Naive thymus-derived CD8-positive, alpha-beta T cell (primary cell): ENCODE data around the gene DCC. TPM values are rescaled to one million over a fixed set of nuclear protein-coding genes. Genes with fewer than 3 reads are reported as not detected.

Experiments
- ATAC-seq, 2 donors: fragments of 150-1000 bp; cut with Tn5 transposase in 1 of 2; sonication (Bioruptor Pico), chemical (Tn5 transposase) in 1 of 2; 1 replicate in 1 of 2; 2 replicates in 1 of 2; pipeline ENCODE4 v1.10.0; 2021; ENCODE audit warnings: mild to moderate bottlenecking in 2 of 2, moderate library complexity in 2 of 2
- POLR2A ChIA-PET: fragments of 350-600 bp; sonication (Branson Sonifier 250); formaldehyde crosslinking; loops from one replicate; lab custom pipeline; 2021; ENCODE audit warnings: antibody characterized with exemption; lab: Charles Lee
- DNase-seq, 10 donors: peaks; one replicate each; pipeline versions ENCODE4 v3.0.0 to v3.0.0-alpha.2; 2020 to 2022
- H3K27ac Mint-ChIP-seq, 10 donors: one replicate each; pipeline ENCODE4 v1.8.0; 2020 to 2022; ENCODE audit warnings: mild to moderate bottlenecking in 10 of 10, mixed read lengths in 10 of 10, moderate library complexity in 4 of 10, inconsistent platforms in 1 of 10
- H3K27me3 Mint-ChIP-seq, 5 donors: one replicate each; pipeline ENCODE4 v1.8.0; 2021 to 2022; ENCODE audit warnings: mixed read lengths in 5 of 5
- H3K36me3 Mint-ChIP-seq, 3 donors: one replicate each; pipeline ENCODE4 v1.8.0; 2020 to 2022; ENCODE audit warnings: mixed read lengths in 3 of 3, mild to moderate bottlenecking in 2 of 3, inconsistent platforms in 1 of 3
- H3K4me1 Mint-ChIP-seq, 4 donors: one replicate each; pipeline ENCODE4 v1.8.0; 2021 to 2022; ENCODE audit warnings: mixed read lengths in 4 of 4
- H3K4me3 Mint-ChIP-seq, 10 donors: one replicate each; pipeline ENCODE4 v1.8.0; 2020 to 2022; ENCODE audit warnings: mild to moderate bottlenecking in 10 of 10, mixed read lengths in 10 of 10, moderate library complexity in 6 of 10, inconsistent platforms in 1 of 10
- H3K9me3 Mint-ChIP-seq, 9 donors: one replicate each; pipeline ENCODE4 v1.8.0; 2020 to 2022; ENCODE audit warnings: mixed read lengths in 9 of 9, mild to moderate bottlenecking in 3 of 9, inconsistent platforms in 1 of 9, moderate library complexity in 1 of 9
- polyA plus RNA-seq, 3 donors: library from polyadenylated mRNA; unstranded; fragments of 300-500 nt; fragmentation: Illumina TruSeq; gene quantifications; one replicate each; pipeline ENCODE4 v1.2.3, GENCODE V29; 2021
- total RNA-seq, 8 experiments: library from RNA in 2 of 8; stranded (reverse) in 2 of 8; gene quantifications; one replicate each; pipeline ENCODE4 v1.2.3 and lab custom pipeline; 2021 to 2026

DCC gene
- total and polyA plus RNA-seq, 5 experiments from 2014 or later: not detected

GRCh38 chr18:52963481-52963880 lies 623.5 kb downstream of the DCC start:
- Mint-ChIP-seq H3K27me3 (no peaks in the 10 kb centered on the region), H3K4me1 (no peaks in the 10 kb centered on the region), H3K9me3 (peaks cover 0 to 15% (median 6%) of the 10 kb centered on the region in 9 donors), H3K4me3 (no peak overlapping the region), H3K27ac (no peak overlapping the region), H3K36me3 (peaks cover 0 to 7% (median 0%) of the 10 kb centered on the region in 3 donors)
- POLR2A ChIA-PET: interaction anchor here (0.6 kb wide), 1 partner anchor 966 kb away, joined by 3 read pairs; no protein-coding TSS in a partner anchor
- no peak for ATAC-seq
- no peak for DNase-seq

DNA sequence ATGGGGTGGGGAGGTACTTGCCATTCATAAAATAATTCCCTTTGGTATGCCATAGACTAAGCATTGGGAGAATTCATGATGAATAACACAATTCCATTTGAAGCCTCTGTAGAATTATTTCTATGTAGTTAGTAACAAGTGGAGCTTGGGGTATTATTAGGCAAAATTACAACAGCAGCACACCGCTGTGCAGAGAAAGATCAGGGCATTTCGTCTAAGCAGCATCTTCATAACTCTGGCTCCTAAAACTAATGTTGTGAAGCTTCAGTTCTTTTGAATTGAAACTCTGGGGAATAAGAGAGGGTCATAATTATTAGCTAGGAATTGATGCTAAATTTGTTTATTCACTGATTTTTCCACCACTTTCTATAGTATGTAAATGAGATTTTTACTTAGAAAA lies 630.7 kb downstream of the DCC start:
- Mint-ChIP-seq H3K27me3 (no peaks in the 10 kb centered on the region), H3K9me3 (peaks cover 1 to 24% (median 6%) of the 10 kb centered on the region in 9 donors), H3K36me3 (no peaks in the 10 kb centered on the region), H3K4me3 (no peak overlapping the region), H3K4me1 (peaks cover 0 to 2% (median 0%) of the 10 kb centered on the region in 4 donors), H3K27ac (no peak overlapping the region)
- DNase-seq (no peak), ATAC-seq (no peak)
- POLR2A ChIA-PET: no interaction called here

GRCh38 chr18:52971097-52971496 lies 631.1 kb downstream of the DCC start:
- H3K4me1 Mint-ChIP-seq: peaks cover 0 to 2% (median 0%) of the 10 kb centered on the region in 4 donors
- DNase-seq (no peak), ATAC-seq (no peak)
- no peaks in the 10 kb centered on the region for H3K36me3 Mint-ChIP-seq
- POLR2A ChIA-PET: no interaction called here
- H3K27me3 Mint-ChIP-seq: no peaks in the 10 kb centered on the region
- H3K4me3 Mint-ChIP-seq: no peak overlapping the region
- H3K9me3 Mint-ChIP-seq: peaks cover 1 to 24% (median 6%) of the 10 kb centered on the region in 9 donors
- no peak overlapping the region for H3K27ac Mint-ChIP-seq

- no peak overlapping the region for H3K27ac Mint-ChIP-seq
- ATAC-seq (no peak), DNase-seq (no peak)
- H3K9me3 Mint-ChIP-seq: peaks cover 0 to 14% (median 6%) of the 10 kb centered on the region in 9 donors
- H3K27me3 Mint-ChIP-seq: no peaks in the 10 kb centered on the region
- no peaks in the 10 kb centered on the region for H3K4me1 Mint-ChIP-seq
- POLR2A ChIA-PET: no interaction called here
- no peak overlapping the region for H3K4me3 Mint-ChIP-seq
- no peaks in the 10 kb centered on the region for H3K36me3 Mint-ChIP-seq
Observed at GRCh38 chr18:52979892-52980291, 639.9 kb downstream of the DCC start.

- Mint-ChIP-seq H3K36me3 (no peaks in the 10 kb centered on the region), H3K4me1 (no peaks in the 10 kb centered on the region), H3K9me3 (peaks cover 0 to 2% (median 0%) of the 10 kb centered on the region in 9 donors), H3K27ac (no peak overlapping the region), H3K27me3 (no peaks in the 10 kb centered on the region), H3K4me3 (no peak overlapping the region)
- ATAC-seq (no peak), DNase-seq (no peak)
- POLR2A ChIA-PET: no interaction called here
Observed at GRCh38 chr18:52991246-52991645, 651.2 kb downstream of the DCC start.

GRCh38 chr18:52992041-52992440 lies 652.0 kb downstream of the DCC start:
- Mint-ChIP-seq H3K4me3 (no peak overlapping the region), H3K36me3 (no peaks in the 10 kb centered on the region), H3K9me3 (peaks cover 0 to 2% (median 0%) of the 10 kb centered on the region in 9 donors), H3K4me1 (no peaks in the 10 kb centered on the region), H3K27ac (no peak overlapping the region), H3K27me3 (no peaks in the 10 kb centered on the region)
- POLR2A ChIA-PET: no interaction called here
- ATAC-seq (no peak), DNase-seq (no peak)

DNA sequence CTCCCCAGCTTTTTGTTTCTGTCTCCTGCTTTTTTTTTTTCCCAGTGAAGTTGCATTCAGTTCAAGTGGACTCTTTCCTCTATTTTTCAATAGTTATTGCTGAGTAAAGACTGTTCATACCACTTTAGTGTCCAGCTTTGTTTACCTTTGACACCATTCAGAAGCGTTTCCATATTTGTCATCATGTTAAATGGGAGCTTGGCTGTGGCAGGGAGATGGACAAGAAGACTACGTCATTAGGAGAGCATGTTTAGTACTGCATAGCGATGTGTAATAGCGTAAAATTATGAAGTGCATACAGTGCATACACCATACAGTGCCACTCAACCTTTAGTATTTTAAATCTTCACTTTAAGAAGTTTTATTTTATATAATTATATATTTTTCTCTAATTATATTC lies 655.9 kb downstream of the DCC start:
- POLR2A ChIA-PET: no interaction called here
- DNase-seq (no peak), ATAC-seq (no peak)
- H3K4me3 Mint-ChIP-seq: no peak overlapping the region
- no peaks in the 10 kb centered on the region for H3K36me3 Mint-ChIP-seq
- no peak overlapping the region for H3K27ac Mint-ChIP-seq
- peaks cover 0 to 3% (median 0%) of the 10 kb centered on the region in 9 donors for H3K9me3 Mint-ChIP-seq
- H3K27me3 Mint-ChIP-seq: no peaks in the 10 kb centered on the region
- H3K4me1 Mint-ChIP-seq: no peaks in the 10 kb centered on the region

DNA sequence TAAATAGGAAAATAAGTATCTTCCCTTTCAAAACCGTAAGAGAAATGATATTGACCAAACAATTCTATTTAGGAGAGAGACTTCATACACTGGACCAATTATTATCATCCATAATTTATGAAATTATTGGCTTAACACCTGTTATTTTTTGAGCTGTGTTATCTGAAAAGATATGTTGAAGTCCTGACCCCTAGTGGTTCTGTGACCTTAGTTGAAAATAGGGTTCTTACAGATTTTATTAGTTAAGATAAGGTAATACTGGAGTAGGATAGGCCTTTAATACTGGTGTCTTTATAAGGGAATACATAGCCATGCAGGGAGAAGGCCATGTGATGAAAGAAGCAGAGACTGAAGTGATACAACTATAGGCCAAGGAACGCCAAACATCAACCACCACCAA lies 659.6 kb downstream of the DCC start:
- Mint-ChIP-seq H3K9me3 (peaks cover 0 to 6% (median 2%) of the 10 kb centered on the region in 9 donors), H3K4me3 (no peak overlapping the region), H3K4me1 (no peaks in the 10 kb centered on the region), H3K27ac (no peak overlapping the region), H3K36me3 (no peaks in the 10 kb centered on the region), H3K27me3 (no peaks in the 10 kb centered on the region)
- ATAC-seq: no peak
- POLR2A ChIA-PET: no interaction called here
- no peak for DNase-seq

DNA sequence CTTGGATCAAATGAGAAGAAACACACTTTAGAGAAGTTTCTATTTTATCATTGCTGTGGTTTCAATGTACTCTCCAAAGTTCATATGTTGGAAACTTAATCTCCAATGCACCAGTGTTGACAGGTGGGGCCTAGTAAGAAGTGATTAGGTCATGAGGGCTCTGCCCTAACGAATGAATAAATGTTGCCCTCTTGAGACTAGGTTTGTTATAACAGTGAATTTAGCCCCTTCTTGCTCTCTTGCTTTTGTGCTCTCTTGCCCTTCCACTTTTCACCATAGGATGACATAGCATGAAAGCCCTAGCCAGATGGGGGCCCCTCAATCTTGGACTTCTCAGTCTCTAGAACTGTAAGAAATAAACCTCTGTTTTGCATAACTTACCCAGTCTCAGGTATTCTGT lies 664.8 kb downstream of the DCC start:
- Mint-ChIP-seq H3K9me3 (peaks cover 0 to 12% (median 4%) of the 10 kb centered on the region in 9 donors), H3K27ac (no peak overlapping the region), H3K4me3 (no peak overlapping the region), H3K4me1 (no peaks in the 10 kb centered on the region), H3K36me3 (no peaks in the 10 kb centered on the region), H3K27me3 (no peaks in the 10 kb centered on the region)
- ATAC-seq: no peak
- no peak for DNase-seq
- POLR2A ChIA-PET: no interaction called here

DNA sequence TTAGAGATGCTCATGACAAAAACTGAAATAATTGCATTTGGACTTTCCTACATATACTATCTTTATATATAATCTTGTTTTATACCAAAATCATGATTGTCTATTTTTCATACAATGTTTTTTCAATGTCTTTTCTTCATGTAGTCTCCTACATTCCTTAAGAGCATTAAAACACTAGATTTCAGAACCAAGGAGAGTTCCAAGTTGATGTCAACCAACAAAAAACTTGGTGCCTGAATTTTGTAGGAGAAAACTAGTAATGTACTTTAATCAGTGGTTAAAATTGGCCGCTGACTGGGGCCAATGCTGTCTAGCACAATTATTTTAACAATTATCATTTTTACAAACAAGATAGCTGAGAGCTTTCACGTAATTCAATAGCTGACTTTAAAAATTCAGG lies 678.8 kb downstream of the DCC start:
- POLR2A ChIA-PET: no interaction called here

DNA sequence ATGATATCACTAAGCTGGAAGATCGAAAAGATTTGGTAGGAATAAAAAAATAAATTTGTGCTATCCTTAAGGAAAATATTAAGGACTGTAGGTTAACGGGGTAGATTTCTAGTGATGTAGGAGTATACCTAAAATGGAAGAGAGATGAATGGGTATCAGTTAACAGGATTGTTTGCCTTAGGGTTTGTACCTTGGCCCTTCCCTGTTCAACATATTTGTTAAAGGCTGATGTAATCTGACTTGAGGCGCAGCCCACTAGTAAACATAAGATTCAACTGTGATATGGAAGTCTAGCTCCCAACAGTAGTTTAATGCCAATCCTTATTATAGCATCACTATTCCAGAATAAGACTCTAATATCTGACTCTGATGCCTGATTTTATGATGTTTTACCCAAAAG lies 685.2 kb downstream of the DCC start:
- Mint-ChIP-seq H3K4me1 (no peaks in the 10 kb centered on the region), H3K36me3 (no peaks in the 10 kb centered on the region)

More for the DNA sequence above, 678.8 kb downstream of the DCC start:
- Mint-ChIP-seq H3K4me3 (no peak overlapping the region), H3K36me3 (no peaks in the 10 kb centered on the region), H3K9me3 (peaks cover 0 to 8% (median 0%) of the 10 kb centered on the region in 9 donors), H3K27me3 (no peaks in the 10 kb centered on the region), H3K4me1 (no peaks in the 10 kb centered on the region), H3K27ac (no peak overlapping the region)
- DNase-seq (no peak), ATAC-seq (no peak)

DNA sequence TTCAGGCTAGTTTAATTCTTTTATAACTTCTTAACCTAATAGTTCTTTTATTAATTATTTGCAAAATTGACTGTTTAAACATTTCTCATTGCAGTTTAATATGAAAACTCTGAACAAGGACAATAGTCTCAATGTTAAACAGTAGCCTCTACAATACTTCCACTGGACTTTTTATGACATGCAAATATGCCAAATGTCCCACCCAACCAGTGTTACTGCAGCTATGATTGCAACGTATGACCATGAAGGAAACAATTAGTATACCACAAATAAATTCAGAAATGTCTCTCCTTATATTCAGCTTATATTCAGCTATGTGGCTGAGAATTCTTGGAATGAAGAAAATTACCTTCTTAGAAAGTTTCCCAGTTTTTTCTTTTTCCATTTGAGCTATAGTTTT lies 688.6 kb downstream of the DCC start:
- Mint-ChIP-seq H3K4me1 (no peaks in the 10 kb centered on the region), H3K27ac (no peak overlapping the region), H3K36me3 (no peaks in the 10 kb centered on the region), H3K4me3 (no peak overlapping the region), H3K27me3 (no peaks in the 10 kb centered on the region), H3K9me3 (peaks cover 0 to 15% (median 4%) of the 10 kb centered on the region in 9 donors)
- POLR2A ChIA-PET: no interaction called here
- no peak for ATAC-seq
- DNase-seq: no peak

More for the DNA sequence above, 685.2 kb downstream of the DCC start:
- Mint-ChIP-seq H3K27me3 (no peaks in the 10 kb centered on the region), H3K27ac (no peak overlapping the region), H3K4me3 (no peak overlapping the region), H3K9me3 (peaks cover 0 to 15% (median 4%) of the 10 kb centered on the region in 9 donors)
- POLR2A ChIA-PET: no interaction called here
- ATAC-seq (no peak), DNase-seq (no peak)

- Mint-ChIP-seq H3K9me3 (peaks cover 0 to 7% (median 0%) of the 10 kb centered on the region in 9 donors), H3K4me3 (no peak overlapping the region), H3K27me3 (no peaks in the 10 kb centered on the region), H3K36me3 (no peaks in the 10 kb centered on the region), H3K4me1 (no peaks in the 10 kb centered on the region), H3K27ac (no peak overlapping the region)
- ATAC-seq: no peak
- POLR2A ChIA-PET: no interaction called here
- no peak for DNase-seq
Observed at GRCh38 chr18:53033128-53033527, 693.1 kb downstream of the DCC start.

GRCh38 chr18:53038608-53039007 lies 698.6 kb downstream of the DCC start:
- Mint-ChIP-seq H3K27me3 (no peaks in the 10 kb centered on the region), H3K4me3 (no peak overlapping the region), H3K9me3 (peaks cover 0 to 13% (median 6%) of the 10 kb centered on the region in 9 donors), H3K36me3 (no peaks in the 10 kb centered on the region), H3K4me1 (no peaks in the 10 kb centered on the region), H3K27ac (no peak overlapping the region)
- POLR2A ChIA-PET: no interaction called here
- ATAC-seq: no peak
- no peak for DNase-seq
